ENCODE data around the gene C16orf90. TPM values are rescaled to one million over a fixed set of nuclear protein-coding genes. Genes with fewer than 3 reads are reported as not detected.

The C16orf90 gene
- total RNA-seq, 1 donor from 2014 or later, result not detected

- no peak for DNase-seq
Observed at GRCh38 chr16:3461151-3461550, 34.1 kb downstream of the C16orf90 start.

- DNase-seq, result no peak
Observed at GRCh38 chr16:3460585-3460984, 34.7 kb downstream of the C16orf90 start.

DNA sequence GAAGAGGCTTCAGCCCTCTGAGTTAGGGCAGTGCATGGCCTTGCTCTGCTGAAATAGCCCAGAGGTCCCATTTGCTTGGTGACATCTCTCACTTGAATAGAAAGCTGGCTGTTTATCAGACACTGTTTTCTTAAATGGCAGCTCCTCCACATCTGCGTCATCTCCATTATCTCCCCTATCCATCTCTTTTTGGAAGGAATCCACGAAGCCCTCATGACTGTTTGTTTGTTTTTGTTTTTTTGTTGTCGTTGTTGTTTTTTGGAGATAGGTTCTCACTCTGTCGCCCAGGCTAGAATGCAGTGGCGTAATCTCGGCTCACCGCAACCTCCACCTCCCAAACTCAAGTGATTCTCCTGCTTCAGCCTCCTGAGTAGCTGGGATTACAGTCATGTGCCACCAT lies 35.2 kb downstream of the C16orf90 start:
- no peak for DNase-seq

GRCh38 chr16:3459401-3460090 lies 35.7 kb downstream of the C16orf90 start:
- no peak for DNase-seq

GRCh38 chr16:3458852-3459361 lies 36.4 kb downstream of the C16orf90 start:
- peak; percentile 10 for DNase-seq

DNA sequence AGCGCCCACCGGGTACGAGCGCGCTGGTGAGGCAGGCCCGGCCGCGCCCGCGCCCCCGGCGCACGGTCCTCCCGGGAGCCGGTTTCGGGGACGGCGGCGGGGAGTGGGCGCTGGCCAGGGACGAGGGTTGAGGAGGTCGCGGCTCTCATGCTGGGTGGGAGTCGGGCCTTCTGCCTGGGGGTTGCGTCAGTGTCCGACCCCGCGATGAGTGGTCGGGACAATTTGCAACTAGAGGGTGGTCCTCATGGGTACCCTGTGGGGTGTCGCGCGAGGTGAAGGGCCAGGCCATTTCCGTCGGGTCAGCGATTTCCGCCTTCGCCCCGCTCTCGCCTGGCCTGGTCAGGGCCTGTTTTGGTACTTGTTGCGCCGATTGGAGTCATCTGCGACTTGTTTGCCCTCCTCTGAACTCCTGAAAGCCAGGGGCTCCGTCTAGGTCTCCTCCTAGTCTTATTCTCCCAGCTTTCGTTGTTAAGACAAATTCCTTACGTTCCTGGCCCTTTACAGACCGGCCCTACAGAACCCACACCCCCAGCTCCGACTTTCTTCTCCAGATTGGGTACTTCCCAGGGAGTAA lies 36.9 kb downstream of the C16orf90 start:
- peak; percentile 7 for DNase-seq

DNA sequence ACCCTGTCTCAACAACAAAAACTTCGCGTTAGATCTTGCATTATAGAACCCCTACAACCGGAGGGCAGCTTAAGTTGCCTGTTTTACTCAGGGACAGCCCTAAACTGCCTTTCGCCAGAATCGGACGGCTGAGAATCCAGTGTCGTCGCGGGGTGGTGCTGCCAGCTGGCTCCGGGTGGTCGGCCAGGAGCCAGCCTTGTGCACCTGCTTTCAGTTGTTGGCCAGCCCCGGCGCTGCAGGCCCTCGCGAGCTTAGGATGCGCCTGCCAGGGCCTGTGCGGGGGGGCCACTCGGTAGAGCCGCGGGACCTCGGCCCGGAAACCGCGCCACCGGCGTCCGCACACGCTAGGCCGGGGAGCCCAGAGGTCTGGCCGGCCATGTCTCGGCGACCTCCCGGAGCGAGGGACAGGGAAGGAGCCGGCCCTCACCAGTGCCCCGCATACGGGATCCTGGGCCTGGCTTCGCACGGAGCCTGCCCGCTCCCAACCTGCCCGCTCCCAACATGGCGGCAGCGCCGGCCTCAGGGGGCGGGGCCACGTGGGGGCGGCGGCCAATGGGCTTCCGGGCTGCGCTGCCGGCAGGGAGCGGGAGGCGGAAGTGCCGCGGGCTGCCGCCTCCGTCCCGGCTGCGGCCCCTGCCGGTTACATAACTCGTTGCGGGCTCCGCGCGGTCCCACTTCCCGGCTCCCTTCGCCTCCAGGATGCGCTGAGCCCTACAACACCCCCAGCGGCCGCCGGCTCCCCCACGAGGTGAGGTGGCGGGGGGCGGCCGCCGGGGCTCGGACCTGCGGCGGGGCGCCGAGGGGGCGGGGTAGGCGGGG lies 37.6 kb downstream of the C16orf90 start:
- peak; percentile 74 for DNase-seq

DNA sequence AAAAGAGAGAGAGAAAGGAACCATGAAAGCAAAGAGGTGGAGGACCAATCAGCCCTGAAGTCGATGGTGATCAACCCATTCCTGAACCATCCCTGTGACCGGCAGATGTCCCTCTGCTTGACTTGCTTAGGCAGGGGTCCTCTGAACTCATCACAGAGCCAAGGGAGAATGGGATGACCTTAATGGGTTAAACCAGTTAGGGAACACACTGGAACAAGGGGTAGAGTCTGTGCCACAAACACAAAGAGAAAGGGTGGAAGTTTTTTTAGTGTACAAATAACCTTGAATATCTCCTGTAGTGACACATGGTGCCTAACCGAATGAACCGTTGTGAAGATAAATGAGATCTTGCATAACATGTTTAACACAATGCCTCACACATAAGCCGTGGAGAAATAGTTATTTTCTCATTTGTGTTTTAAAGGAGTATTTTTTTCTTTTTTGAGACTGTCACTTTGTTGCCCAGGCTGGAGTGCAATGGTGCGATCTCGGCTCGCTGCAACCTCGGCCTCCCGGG lies 40.6 kb downstream of the C16orf90 start:
- no peak for DNase-seq

DNA sequence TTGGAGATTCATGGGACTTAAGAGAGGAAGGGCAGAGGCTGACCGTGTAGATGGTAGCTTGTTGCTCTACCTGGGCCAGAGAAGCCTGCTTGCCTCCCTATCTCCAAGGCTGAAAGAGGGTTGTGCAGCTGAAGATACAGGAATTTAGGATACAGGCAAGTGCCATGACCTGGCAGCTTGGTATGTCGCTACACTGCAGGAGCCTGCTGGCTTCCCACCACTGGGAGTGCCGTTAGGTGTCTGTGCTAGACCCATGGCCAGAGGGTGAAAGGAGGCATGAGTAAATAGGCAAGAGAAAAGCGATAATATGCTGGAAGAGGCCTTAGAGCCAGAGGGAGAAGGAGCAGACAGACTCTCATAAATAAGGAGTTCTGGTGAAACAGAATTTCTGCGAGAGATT lies 41.2 kb downstream of the C16orf90 start:
- no peak for DNase-seq

GRCh38 chr16:3444032-3444388 lies 51.3 kb downstream of the C16orf90 start:
- no peak for DNase-seq

Small RNAs within 50 kb of the gene (small RNA-seq; reads per million reads assigned to genes)
- gene MIR6126 (ENCODE audit: low replicate concordance), result not detected

Other genes with a start within 250 kb of the C16orf90 start
- 1.8 TPM for gene MEFV, start 238.9 kb downstream of the C16orf90 start, total RNA-seq
- 35.3 TPM for gene ZNF263, start 212.0 kb downstream of the C16orf90 start, total RNA-seq
- 10.3 TPM for gene TIGD7, start 190.1 kb downstream of the C16orf90 start, total RNA-seq
- 21.4 TPM for gene ZNF75A, start 190.0 kb downstream of the C16orf90 start, total RNA-seq
- gene OR2C1, start 139.6 kb downstream of the C16orf90 start, total RNA-seq, result 0.30 TPM
- gene ZSCAN32, start 94.5 kb downstream of the C16orf90 start, total RNA-seq, result 8.3 TPM
- gene ZNF174, start 94.3 kb downstream of the C16orf90 start, total RNA-seq, result 5.7 TPM
- 2.6 TPM for gene ZNF597, start 52.0 kb downstream of the C16orf90 start, total RNA-seq
- gene NAA60, start 51.8 kb downstream of the C16orf90 start, total RNA-seq, result 21.9 TPM
- 18.6 TPM for gene CLUAP1, start 5.5 kb upstream of the C16orf90 start, total RNA-seq
- gene NLRC3, start 81.9 kb upstream of the C16orf90 start, total RNA-seq, result 0.39 TPM
- 3.1 TPM for gene SLX4, start 116.1 kb upstream of the C16orf90 start, total RNA-seq
- 19.6 TPM for gene DNASE1, start 159.2 kb upstream of the C16orf90 start, total RNA-seq
- 76.1 TPM for gene TRAP1, start 222.0 kb upstream of the C16orf90 start, total RNA-seq

Measured in skin of body (tissue), 3 donors.